WTC11 (cell line): ENCODE measurements around the gene STXBP3. TPM values are rescaled to one million over a fixed set of nuclear protein-coding genes. Genes with fewer than 3 reads are reported as not detected.
A peak's percentile ranks its signal among the peaks of the same experiment; 100 is the strongest.

Source experiments
- ATAC-seq: fragments of 200-7000 bp; cut with Tn5 transposase; 2 replicates; pipeline ENCODE4 v1.10.0; 2021; ENCODE audit warnings: mild to moderate bottlenecking, moderate library complexity
- CTCF ChIA-PET: fragments of 300-600 bp; sonication (Branson Sonifier 250); formaldehyde crosslinking; loops from one replicate; lab custom pipeline; 2021; ENCODE audit warnings: antibody characterized with exemption; lab: Charles Lee
- POLR2A ChIA-PET: fragments of 350-600 bp; sonication (Branson Sonifier 250); formaldehyde crosslinking; loops from one replicate; lab custom pipeline; 2021; ENCODE audit warnings: antibody characterized with exemption; lab: Charles Lee
- DNase-seq: peaks from one replicate; pipeline ENCODE4 v3.0.0; 2021; ENCODE audit warnings: low spot score
- H3K27ac Mint-ChIP-seq: 2 replicates; pipeline ENCODE4 v1.8.0; 2021; ENCODE audit warnings: mixed read lengths
- H3K27me3 Mint-ChIP-seq: 2 replicates; pipeline ENCODE4 v1.8.0; 2021; ENCODE audit warnings: low read depth, mild to moderate bottlenecking, moderate library complexity, mixed read lengths
- H3K36me3 Mint-ChIP-seq: 2 replicates; pipeline ENCODE4 v1.8.0; 2021; ENCODE audit warnings: mixed read lengths
- H3K4me1 Mint-ChIP-seq: 2 replicates; pipeline ENCODE4 v1.8.0; 2022; ENCODE audit warnings: mixed read lengths
- H3K4me3 Mint-ChIP-seq: 2 replicates; pipeline ENCODE4 v1.8.0; 2021; ENCODE audit warnings: mild to moderate bottlenecking, moderate library complexity, mixed read lengths
- H3K9me3 Mint-ChIP-seq: 2 replicates; pipeline ENCODE4 v1.8.0; 2021; ENCODE audit warnings: mixed read lengths
- AFF4 ChIP-seq: sonication (generic); formaldehyde crosslinking; IDR thresholded peaks from 2 replicates; pipeline ENCODE4 v1.8.1; 2023; ENCODE audit warnings: mild to moderate bottlenecking, missing genetic modification reagents, borderline replicate concordance
- ATF1 ChIP-seq: sonication (generic); formaldehyde crosslinking; IDR thresholded peaks from 2 replicates; pipeline ENCODE4 v1.8.1; 2023; ENCODE audit warnings: mild to moderate bottlenecking, moderate library complexity, missing genetic modification reagents
- CDX4 ChIP-seq: fragments of 250-450 bp; sonication (Bioruptor Pico); IDR thresholded peaks from 2 replicates; pipeline ENCODE4 v1.9.0; 2021; ENCODE audit warnings: moderate library complexity, mild to moderate bottlenecking, inconsistent platforms, borderline replicate concordance
- FOXJ3 ChIP-seq: sonication (generic); formaldehyde crosslinking; IDR thresholded peaks from 2 replicates; pipeline ENCODE4 v1.9.0; 2021; ENCODE audit warnings: missing genetic modification reagents, mild to moderate bottlenecking, borderline replicate concordance
- GRHL2 ChIP-seq: fragments of 250-450 bp; sonication (Bioruptor Pico); IDR thresholded peaks from 2 replicates; pipeline ENCODE4 v1.8.0; 2022; ENCODE audit warnings: mild to moderate bottlenecking, moderate library complexity; ENCODE audit not compliant: insufficient replicate concordance, severe bottlenecking
- MYBL2 ChIP-seq: sonication (generic); formaldehyde crosslinking; IDR thresholded peaks from 2 replicates; pipeline ENCODE4 v1.8.1; 2023; ENCODE audit warnings: mild to moderate bottlenecking, moderate library complexity, missing genetic modification reagents
- NFE2L1 ChIP-seq: sonication (generic); formaldehyde crosslinking; IDR thresholded peaks from 2 replicates; pipeline ENCODE4 v1.8.1; 2023; ENCODE audit warnings: missing genetic modification reagents
- NR1H2 ChIP-seq: sonication (generic); formaldehyde crosslinking; IDR thresholded peaks from 2 replicates; pipeline ENCODE4 v1.9.0; 2021; ENCODE audit warnings: mild to moderate bottlenecking, moderate library complexity, missing genetic modification reagents
- NR3C1 ChIP-seq: sonication (generic); formaldehyde crosslinking; conservative IDR thresholded peaks from 2 replicates; pipeline ENCODE4 v1.8.1; 2023; ENCODE audit warnings: low read depth, mild to moderate bottlenecking, missing genetic modification reagents
- PRRX2 ChIP-seq: fragments of 250-450 bp; sonication (Bioruptor Pico); IDR thresholded peaks from 2 replicates; pipeline ENCODE4 v1.8.0; 2021; ENCODE audit warnings: mild to moderate bottlenecking
- SMAD4 ChIP-seq: sonication (generic); formaldehyde crosslinking; IDR thresholded peaks from 2 replicates; pipeline ENCODE4 v1.8.0; 2022; ENCODE audit warnings: mild to moderate bottlenecking, missing genetic modification reagents
- SP1 ChIP-seq: sonication (generic); formaldehyde crosslinking; conservative IDR thresholded peaks from 2 replicates; pipeline ENCODE4 v1.8.1; 2022; ENCODE audit warnings: missing genetic modification reagents
- TEAD4 ChIP-seq: sonication (generic); formaldehyde crosslinking; IDR thresholded peaks from 2 replicates; pipeline ENCODE4 v1.8.0; 2022; ENCODE audit warnings: mild to moderate bottlenecking, missing genetic modification reagents
- USF2 ChIP-seq: sonication (generic); formaldehyde crosslinking; IDR thresholded peaks from 2 replicates; pipeline ENCODE4 v1.8.1; 2023; ENCODE audit warnings: mild to moderate bottlenecking, missing genetic modification reagents, moderate library complexity
- ZBTB21 ChIP-seq: sonication (generic); formaldehyde crosslinking; IDR thresholded peaks from 2 replicates; pipeline ENCODE4 v1.8.1; 2023; ENCODE audit warnings: mild to moderate bottlenecking, missing genetic modification reagents, borderline replicate concordance
- ZNF121 ChIP-seq: sonication (generic); formaldehyde crosslinking; IDR thresholded peaks from 2 replicates; pipeline ENCODE4 v1.8.0; 2023; ENCODE audit warnings: missing genetic modification reagents
- ZNF138 ChIP-seq: sonication (generic); formaldehyde crosslinking; conservative IDR thresholded peaks from 2 replicates; pipeline ENCODE4 v1.8.1; 2022; ENCODE audit warnings: mild to moderate bottlenecking, moderate library complexity, missing genetic modification reagents
- ZNF232 ChIP-seq: sonication (generic); formaldehyde crosslinking; IDR thresholded peaks from 2 replicates; pipeline ENCODE4 v1.8.0; 2022; ENCODE audit warnings: mild to moderate bottlenecking, missing genetic modification reagents
- ZNF263 ChIP-seq: sonication (generic); formaldehyde crosslinking; IDR thresholded peaks from 2 replicates; pipeline ENCODE4 v1.8.1; 2022; ENCODE audit warnings: low read depth, mild to moderate bottlenecking, moderate library complexity, missing genetic modification reagents
- ZNF281 ChIP-seq: sonication (generic); formaldehyde crosslinking; IDR thresholded peaks from 2 replicates; pipeline ENCODE4 v1.8.0; 2023; ENCODE audit warnings: mild to moderate bottlenecking, missing genetic modification reagents
- ZNF317 ChIP-seq: sonication (generic); formaldehyde crosslinking; IDR thresholded peaks from 2 replicates; pipeline ENCODE4 v1.8.1; 2023; ENCODE audit warnings: low read depth, mild to moderate bottlenecking, moderate library complexity, missing genetic modification reagents, borderline replicate concordance
- total RNA-seq: library from RNA; stranded (reverse); gene quantifications from 3 replicates; pipeline ENCODE4 v1.2.3, GENCODE V29; 2021

Gene STXBP3
- total RNA-seq, 1 experiment from 2014 or later, result 26.1 TPM

GRCh38 chr1:108817016-108817415 lies 70.5 kb downstream of the STXBP3 start (continued):
- TF ChIP-seq SMAD4 (CRISPR knock-in tag), result no peak

- Mint-ChIP-seq H3K27me3 (no peaks in the 10 kb centered on the region), H3K4me3 (no peak overlapping the region), H3K4me1 (peaks cover 35% of the 10 kb centered on the region), H3K36me3 (peaks cover 2% of the 10 kb centered on the region; the same call in 1 of the 2 replicates), H3K27ac (no peak overlapping the region), H3K9me3 (no peaks in the 10 kb centered on the region)
- TF ChIP-seq USF2 (CRISPR knock-in tag), result no peak
- no peak for TF ChIP-seq AFF4 (CRISPR knock-in tag)
- TF ChIP-seq PRRX2, result no peak
- TF ChIP-seq ZNF232, result no peak
- TF ChIP-seq CDX4 (CRISPR knock-in tag), result no peak
- TF ChIP-seq ZNF263 (CRISPR knock-in tag), result no peak
- TF ChIP-seq NFE2L1, result no peak
- DNase-seq (no peak), ATAC-seq (peak; percentile 70)
- POLR2A ChIA-PET, result no interaction called here
- CTCF ChIA-PET, result interaction anchor here (1.4 to 2.3 kb wide), 3 partner anchors 53 to 295 kb away, joined by 3 to 19 read pairs (median 11); a partner anchor contains a TSS
Measured at GRCh38 chr1:108817811-108818210, 71.3 kb downstream of the STXBP3 start.

- Mint-ChIP-seq H3K27ac (no peak overlapping the region), H3K27me3 (no peaks in the 10 kb centered on the region), H3K4me3 (no peak overlapping the region), H3K9me3 (no peaks in the 10 kb centered on the region), H3K4me1 (peaks cover 24% of the 10 kb centered on the region), H3K36me3 (peaks cover 2% of the 10 kb centered on the region; the same call in 1 of the 2 replicates)
- CTCF ChIA-PET, result interaction anchor here (0.6 to 0.9 kb wide), 2 partner anchors 15 to 293 kb away, joined by 3 to 5 read pairs; a partner anchor contains a TSS
- POLR2A ChIA-PET, result interaction anchor here (0.7 kb wide), 1 partner anchor 156 kb away, joined by 3 read pairs; no protein-coding TSS in a partner anchor
- ATAC-seq, result no peak
- no peak for DNase-seq
- no peak for TF ChIP-seq ATF1 (CRISPR knock-in tag)
- TF ChIP-seq MYBL2 (CRISPR knock-in tag), result no peak
- no peak for TF ChIP-seq TEAD4 (CRISPR knock-in tag)
- TF ChIP-seq ZNF317 (CRISPR knock-in tag), result no peak
- TF ChIP-seq NR1H2 (CRISPR knock-in tag), result no peak
- no peak for TF ChIP-seq NR3C1 (CRISPR knock-in tag)
- no peak for TF ChIP-seq ZNF121
Measured at GRCh38 chr1:108819878-108820277, 73.4 kb downstream of the STXBP3 start.

GRCh38 chr1:108823632-108824031 lies 77.2 kb downstream of the STXBP3 start:
- DNase-seq, result no peak
- CTCF ChIA-PET, result no interaction called here
- TF ChIP-seq GRHL2, result no peak
- no peak for TF ChIP-seq ZNF281 (CRISPR knock-in tag)
- no peak for TF ChIP-seq ZNF138 (CRISPR knock-in tag)
- TF ChIP-seq SP1 (CRISPR knock-in tag), result no peak
- TF ChIP-seq ZBTB21 (CRISPR knock-in tag), result no peak
- TF ChIP-seq FOXJ3, result no peak

More at GRCh38 chr1:108823632-108824031, 77.2 kb downstream of the STXBP3 start:
- Mint-ChIP-seq H3K36me3 (no peaks in the 10 kb centered on the region), H3K27me3 (no peaks in the 10 kb centered on the region), H3K9me3 (no peaks in the 10 kb centered on the region), H3K4me3 (no peak overlapping the region), H3K4me1 (no peaks in the 10 kb centered on the region), H3K27ac (no peak overlapping the region)
- ATAC-seq, result no peak
- POLR2A ChIA-PET, result no interaction called here
